GM10266 (cell line): ENCODE measurements around the gene DZIP1L.

Experiments
- DNase-seq: peaks from one replicate; pipeline ENCODE4 v3.0.0; 2012; ENCODE audit errors: extremely low spot score
- TF ChIP-seq, protein P1 (sequence below): IDR thresholded peaks from 2 replicates; pipeline ENCODE4 v1.5.1; 2012; ENCODE audit warnings: mild to moderate bottlenecking, low read depth; ENCODE audit not compliant: control insufficient read depth, insufficient read depth; ENCODE audit errors: missing control alignments

The DZIP1L gene

GRCh38 chr3:138139691-138140090, 24.3 kb upstream of the DZIP1L start:
- TF ChIP-seq, protein P1, sequence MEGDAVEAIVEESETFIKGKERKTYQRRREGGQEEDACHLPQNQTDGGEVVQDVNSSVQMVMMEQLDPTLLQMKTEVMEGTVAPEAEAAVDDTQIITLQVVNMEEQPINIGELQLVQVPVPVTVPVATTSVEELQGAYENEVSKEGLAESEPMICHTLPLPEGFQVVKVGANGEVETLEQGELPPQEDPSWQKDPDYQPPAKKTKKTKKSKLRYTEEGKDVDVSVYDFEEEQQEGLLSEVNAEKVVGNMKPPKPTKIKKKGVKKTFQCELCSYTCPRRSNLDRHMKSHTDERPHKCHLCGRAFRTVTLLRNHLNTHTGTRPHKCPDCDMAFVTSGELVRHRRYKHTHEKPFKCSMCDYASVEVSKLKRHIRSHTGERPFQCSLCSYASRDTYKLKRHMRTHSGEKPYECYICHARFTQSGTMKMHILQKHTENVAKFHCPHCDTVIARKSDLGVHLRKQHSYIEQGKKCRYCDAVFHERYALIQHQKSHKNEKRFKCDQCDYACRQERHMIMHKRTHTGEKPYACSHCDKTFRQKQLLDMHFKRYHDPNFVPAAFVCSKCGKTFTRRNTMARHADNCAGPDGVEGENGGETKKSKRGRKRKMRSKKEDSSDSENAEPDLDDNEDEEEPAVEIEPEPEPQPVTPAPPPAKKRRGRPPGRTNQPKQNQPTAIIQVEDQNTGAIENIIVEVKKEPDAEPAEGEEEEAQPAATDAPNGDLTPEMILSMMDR, result no peak
- no peak for DNase-seq

- no peak for DNase-seq
- TF ChIP-seq, protein P1, result no peak
Measured at GRCh38 chr3:138137861-138138260, 22.5 kb upstream of the DZIP1L start.

GRCh38 chr3:138136201-138136600, 20.8 kb upstream of the DZIP1L start:
- TF ChIP-seq, protein P1, result no peak
- DNase-seq, result no peak

DNA sequence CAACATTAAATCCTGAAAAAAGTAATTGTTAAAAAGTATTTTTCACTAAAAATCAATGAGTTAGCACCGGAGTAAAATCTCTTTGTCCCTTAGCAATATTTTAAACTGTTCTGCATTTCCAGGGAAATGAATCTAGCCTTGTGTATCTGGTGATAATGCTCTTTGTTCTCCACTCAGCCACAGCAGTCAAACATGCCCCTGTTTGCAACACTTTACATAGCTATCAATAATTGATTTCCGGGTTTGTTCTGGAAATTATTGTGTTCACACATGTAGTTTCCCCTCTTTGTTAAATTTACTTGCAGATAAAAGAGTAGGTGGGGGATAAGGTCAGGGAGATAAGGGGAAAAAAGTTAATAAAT, 20.4 kb upstream of the DZIP1L start:
- DNase-seq, result no peak
- TF ChIP-seq, protein P1, result no peak

DNA sequence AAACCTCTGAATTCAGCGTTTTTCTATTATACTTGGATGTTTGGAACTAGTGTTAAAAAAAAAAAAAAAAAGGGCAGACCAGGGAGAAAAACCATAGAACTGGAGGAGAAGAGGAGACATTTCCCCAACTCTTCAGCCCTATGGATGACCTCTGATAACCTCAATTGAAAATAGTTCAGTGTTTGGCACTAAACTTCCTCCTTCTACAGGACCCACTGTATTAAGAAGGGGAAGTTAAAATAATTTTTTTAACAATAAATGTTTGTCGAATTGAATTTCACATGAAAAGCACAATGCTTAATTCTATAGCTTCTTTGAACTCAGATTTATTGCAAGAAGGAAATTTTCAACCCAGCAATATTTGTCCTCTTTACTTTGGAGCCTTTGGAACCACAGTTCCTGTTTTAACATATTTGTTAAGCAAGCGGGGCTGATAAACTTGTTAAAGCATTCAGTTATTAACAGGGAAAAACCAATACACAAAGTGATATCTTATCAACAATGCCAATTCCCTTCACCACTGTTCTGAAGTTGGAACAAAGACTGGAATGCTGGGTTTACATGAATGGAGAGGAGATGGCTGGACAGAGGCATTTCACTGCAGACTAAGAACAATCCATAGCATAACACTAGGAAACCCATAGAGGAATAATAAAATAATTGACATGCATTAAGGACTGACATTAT, 19.9 kb upstream of the DZIP1L start:
- TF ChIP-seq, protein P1, result no peak
- DNase-seq, result no peak

- TF ChIP-seq, protein P1, result no peak
- DNase-seq, result no peak
Measured at GRCh38 chr3:138132239-138132638, 16.8 kb upstream of the DZIP1L start, which contains the start of gene A4GNT. Gene A4GNT, minus strand, starts transcription at chr3:138132390. Its CDS starts 1,134 bp downstream, at chr3:138131256.

DNA sequence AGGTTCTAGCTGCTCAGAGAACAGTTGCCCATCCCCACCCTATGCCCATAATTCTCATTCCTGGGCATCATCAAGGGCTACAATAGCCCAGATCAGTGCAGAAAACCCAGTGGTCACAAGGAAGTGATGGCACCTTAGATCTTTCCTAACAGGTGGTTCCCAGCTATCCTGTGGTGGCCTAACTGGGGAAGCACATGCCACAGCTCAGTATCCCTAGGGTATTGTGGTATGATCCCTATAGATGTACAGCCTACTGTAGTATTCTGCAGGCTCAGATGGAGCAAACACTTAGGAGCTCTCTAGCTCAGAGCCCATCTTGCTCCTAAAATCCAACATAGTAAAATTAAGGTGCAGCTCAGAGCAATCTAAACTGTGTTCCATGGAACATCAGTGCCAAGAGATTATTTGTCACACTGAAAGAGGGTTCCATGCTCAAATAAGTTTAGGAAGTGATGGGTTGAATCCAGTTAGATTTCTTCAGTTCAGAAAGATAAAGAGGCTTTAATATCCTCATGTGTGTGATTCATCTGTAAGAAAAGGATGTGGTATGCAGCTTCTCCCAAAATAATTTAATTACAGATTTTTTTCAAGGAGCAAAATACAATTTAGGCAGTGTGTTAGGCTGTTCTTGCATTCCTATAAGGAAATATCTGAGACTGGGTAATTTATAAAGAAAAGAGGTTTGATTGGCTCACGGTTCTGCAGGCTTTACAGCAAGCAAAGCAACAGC, 12.4 kb upstream of the DZIP1L start:
- DNase-seq, result no peak
- TF ChIP-seq, protein P1, result no peak
